GM12878 (cell line): ENCODE data around the gene CSTPP1. TPM values are rescaled to one million over a fixed set of nuclear protein-coding genes. Genes with fewer than 3 reads are reported as not detected.

Source experiments
- ATAC-seq: fragments of 200-7000 bp; cut with Tn5 transposase; 3 replicates; pipeline ENCODE4 v1.9.1; 2020; ENCODE audit warnings: mild to moderate bottlenecking, moderate library complexity
- BruUV-seq: library from RNA; stranded (reverse); fragments of 400-500 nt; replicated peaks from 2 replicates; lab custom pipeline; 2021; lab: Mats Ljungman, UMichigan
- CTCF ChIA-PET: fragments of 300-600 bp; sonication (Branson Sonifier 250); formaldehyde crosslinking; extraction: SDS; loops from one replicate; lab custom pipeline; 2021; ENCODE audit warnings: inconsistent platforms; lab: Yijun Ruan, JAX
- POLR2A ChIA-PET: fragments of 350-600 bp; formaldehyde crosslinking; extraction: SDS; loops from one replicate; lab custom pipeline; 2021; ENCODE audit warnings: inconsistent platforms; lab: Charles Lee
- RAD21 ChIA-PET: fragments of 300-600 bp; sonication (Branson Sonifier 250); formaldehyde crosslinking; loops from one replicate; lab custom pipeline; 2023; ENCODE audit warnings: antibody characterized with exemption; ENCODE audit not compliant: unreplicated experiment; lab: Charles Lee
- SMC1A ChIA-PET: fragments of 300-600 bp; sonication (Branson Sonifier 250); formaldehyde crosslinking; loops from one replicate; lab custom pipeline; 2023; ENCODE audit not compliant: unreplicated experiment, uncharacterized antibody; lab: Charles Lee
- DNase-seq: peaks from one replicate; pipeline ENCODE4 v3.0.0-alpha.2; 2011; ENCODE audit warnings: low read depth, low spot score
- FAIRE-seq: peaks from 3 replicates; lab custom pipeline; 2011; peaks lifted over from hg19 to GRCh38; lab: Jason Lieb, UNC
- H2AFZ ChIP-seq: 2 replicates; pipeline ENCODE4 v1.6.0; 2011; ENCODE audit warnings: low read depth, low read length, control low read depth; ENCODE audit not compliant: control insufficient read depth
- H3K27ac ChIP-seq: 2 replicates; pipeline ENCODE4 v1.5.1; 2011; ENCODE audit warnings: control low read depth; ENCODE audit not compliant: control insufficient read depth, insufficient read depth
- H3K27me3 ChIP-seq, 2 experiments: replicated peaks in 1 of 2; 2 replicates each; pipeline versions ENCODE4 v1.6.0 to v1.6.1; 2011; ENCODE audit warnings: low read length in 1 of 2; ENCODE audit not compliant: control insufficient read depth in 2 of 2, insufficient read depth in 2 of 2
- H3K36me3 ChIP-seq, 2 experiments: 2 replicates each; pipeline ENCODE4 v1.5.1; 2011; ENCODE audit warnings: low read length in 1 of 2; ENCODE audit not compliant: control insufficient read depth in 2 of 2, insufficient read depth in 2 of 2
- H3K4me1 ChIP-seq: 2 replicates; pipeline ENCODE4 v1.6.1; 2011; ENCODE audit warnings: mild to moderate bottlenecking, low read length, moderate library complexity, mixed read lengths; ENCODE audit not compliant: control insufficient read depth, insufficient read depth
- H3K4me2 ChIP-seq: 2 replicates; pipeline ENCODE4 v1.6.0; 2011; ENCODE audit warnings: control low read depth; ENCODE audit not compliant: control insufficient read depth, insufficient read depth
- H3K4me3 ChIP-seq: fragments of 200-600 bp; sonication (generic); 2 replicates; pipeline ENCODE4 v1.5.1; 2016
- H3K79me2 ChIP-seq: 2 replicates; pipeline ENCODE4 v1.6.0; 2011; ENCODE audit warnings: low read length; ENCODE audit not compliant: control insufficient read depth, insufficient read depth
- H3K9ac ChIP-seq: 2 replicates; pipeline ENCODE4 v1.8.0; 2011; ENCODE audit warnings: low read length, control low read depth, mixed read lengths; ENCODE audit not compliant: control insufficient read depth, insufficient read depth
- H3K9me3 ChIP-seq: replicated peaks from 3 replicates; pipeline ENCODE4 v1.5.1; 2011; ENCODE audit warnings: mild to moderate bottlenecking, low read length; ENCODE audit not compliant: control insufficient read depth, insufficient read depth
- H4K20me1 ChIP-seq: 2 replicates; pipeline ENCODE4 v1.6.0; 2011; ENCODE audit not compliant: control insufficient read depth, insufficient read depth
- ATF2 ChIP-seq: IDR thresholded peaks from 2 replicates; pipeline ENCODE4 v1.6.1; 2012; ENCODE audit warnings: low read length, inconsistent platforms
- CEBPB ChIP-seq, 2 experiments: fragments of 150-350 bp in 1 of 2; IDR thresholded peaks; 2 replicates each; pipeline ENCODE4 v1.6.1; 2012 to 2014; ENCODE audit warnings: low read depth in 2 of 2, low read length in 2 of 2, borderline replicate concordance in 1 of 2, inconsistent platforms in 1 of 2
- CTCF ChIP-seq, 3 experiments: IDR thresholded peaks in 2 of 3; conservative IDR thresholded peaks in 1 of 3; 2 replicates each; pipeline ENCODE4 v1.5.1; 2011; ENCODE audit warnings: low read depth in 3 of 3, low read length in 3 of 3, mild to moderate bottlenecking in 3 of 3, control low read depth in 2 of 3, moderate library complexity in 2 of 3, inconsistent platforms in 1 of 3, mixed read lengths in 1 of 3; ENCODE audit not compliant: control insufficient read depth in 2 of 3, insufficient read depth in 1 of 3; ENCODE audit errors: extremely low read depth in 1 of 3
- EP300 ChIP-seq, 2 experiments: fragments of 150-350 bp in 1 of 2; IDR thresholded peaks; 2 replicates each; pipeline ENCODE4 v1.6.1; 2011 to 2012; ENCODE audit warnings: low read depth in 2 of 2, low read length in 2 of 2, borderline replicate concordance in 1 of 2, improper control_type of control experiment in 1 of 2, inconsistent platforms in 1 of 2; ENCODE audit not compliant: control insufficient read depth in 1 of 2
- FOXM1 ChIP-seq: IDR thresholded peaks from 2 replicates; pipeline ENCODE4 v1.6.1; 2012; ENCODE audit warnings: low read depth, mild to moderate bottlenecking, inconsistent platforms, low read length, moderate library complexity
- IRF4 ChIP-seq: IDR thresholded peaks from 2 replicates; pipeline ENCODE4 v1.6.1; 2011; ENCODE audit warnings: low read depth, low read length
- JUND ChIP-seq: IDR thresholded peaks from 2 replicates; pipeline ENCODE4 v1.6.1; 2012; ENCODE audit warnings: low read depth, mild to moderate bottlenecking, low read length, improper control_type of control experiment, moderate library complexity
- NFIC ChIP-seq: IDR thresholded peaks from 2 replicates; pipeline ENCODE4 v1.6.1; 2012; ENCODE audit warnings: low read depth, mild to moderate bottlenecking, inconsistent platforms, low read length, moderate library complexity
- RBBP5 ChIP-seq: fragments of 200-600 bp; sonication (generic); conservative IDR thresholded peaks from 2 replicates; pipeline ENCODE4 v1.6.1; 2016
- SREBF2 ChIP-seq: IDR thresholded peaks from 2 replicates; pipeline ENCODE4 v1.6.1; 2012; ENCODE audit warnings: mild to moderate bottlenecking, low read length
- STAT1 ChIP-seq: fragments of 450-650 bp; conservative IDR thresholded peaks from 2 replicates; pipeline ENCODE4 v1.6.1; 2014; ENCODE audit warnings: antibody characterized with exemption, mild to moderate bottlenecking
- WGBS: methylation state at CpG from one replicate; pipeline ENCODE4 v1.1.6; 2016; ENCODE audit warnings: low lambda C conversion rate; ENCODE audit not compliant: insufficient replicate concordance, insufficient coverage; ENCODE audit errors: missing lambda C conversion rate; 5-methylcytosine and 5-hydroxymethylcytosine counted together
- in situ Hi-C: fragments of 300-500 bp; cut with MboI; formaldehyde crosslinking; loops from 9 replicates; pipeline ENCODE4 v1.14.3; 2018; ENCODE audit warnings: mixed read lengths
- intact Hi-C: fragments of 100-400 bp; cut with micrococcal nuclease; formaldehyde crosslinking; loops from one replicate; pipeline ENCODE4 v1.14.2; 2022; ENCODE audit not compliant: unreplicated experiment
- polyA plus RNA-seq, 11 experiments: library from polyadenylated mRNA; depleted of rRNA in 4 of 11; unstranded in 6 of 11; stranded (reverse) in 5 of 11; fragments of >200 nt; fragmentation: Nextera tagmentation in 4 of 11; fragmentation: Illumina TruSeq in 1 of 11; extraction: Ambion mirVana in 4 of 11; extraction: Trizol in 1 of 11; gene quantifications; 1 replicate in 1 of 11; 2 replicates in 10 of 11; pipeline versions ENCODE4 v1.2.1 to v1.2.3, GENCODE V29; 2011 to 2016; ENCODE audit warnings: inconsistent platforms in 2 of 11, missing spikeins in 2 of 11, low read depth in 1 of 11
- total RNA-seq, 4 experiments: library from RNA; depleted of rRNA in 3 of 4; stranded (reverse); fragments of >200 nt in 3 of 4; fragmentation: Illumina TruSeq in 1 of 4; extraction: Trizol in 1 of 4; gene quantifications; 2 replicates each; pipeline versions ENCODE4 v1.2.1 to v1.2.3, GENCODE V29; 2013 to 2021

Gene CSTPP1
- total and polyA plus RNA-seq, 10 of the 15 experiments (the other 5 are each of a cell fraction or from before 2014, with no cell fraction given): 7.1 to 23.4 (median 17.5) TPM

- in situ Hi-C loops: no loop called here
Observed at GRCh38 chr11:47136327-47136726, 199.8 kb downstream of the CSTPP1 start.

More at GRCh38 chr11:47136327-47136726, 199.8 kb downstream of the CSTPP1 start:
- ChIA-PET SMC1A (no interaction called here), POLR2A (interaction anchor here (1.6 kb wide), 1 partner anchor 11 kb away, joined by 6 read pairs; no protein-coding TSS in a partner anchor), CTCF (interaction anchor here (1.6 kb wide), 1 partner anchor 17 kb away, joined by 8 read pairs; no protein-coding TSS in a partner anchor), RAD21 (no interaction called here)
- no peak for ATAC-seq
- Histone ChIP-seq H4K20me1 (no peaks in the 10 kb centered on the region), H3K9ac (no peak overlapping the region), H3K79me2 (no peaks in the 10 kb centered on the region), H3K27me3 (no peaks in the 10 kb centered on the region), H3K9me3 (no peaks in the 10 kb centered on the region), H2AFZ (no peak overlapping the region), H3K27ac (no peak overlapping the region), H3K4me2 (no peak overlapping the region), H3K36me3 (peaks cover 0 to 3% of the 10 kb centered on the region in 2 experiments; a peak in 1 of 4 replicates), H3K4me1 (peaks cover 4% of the 10 kb centered on the region; the same call in 1 of the 2 replicates), H3K4me3 (no peak overlapping the region)
- no peak for FAIRE-seq
- DNase-seq: no peak
- no TSS peak for BruUV-seq
- 88% methylated on average over 3 of the region's 3 CpGs for WGBS
- intact Hi-C loops: no loop called here
- no peak for TF ChIP-seq EP300 (IDR thresholded peaks at IDR 0.05; ENCODE audit: borderline replicate concordance in 1 of 2, control insufficient read depth in 1 of 2, low read depth in 2 of 2, low read length in 2 of 2)
- TF ChIP-seq RBBP5: no peak
- no peak for TF ChIP-seq STAT1
- TF ChIP-seq CEBPB (IDR thresholded peaks at IDR 0.05; ENCODE audit: borderline replicate concordance in 1 of 2, low read depth in 2 of 2, low read length in 2 of 2): no peak
- no peak for TF ChIP-seq SREBF2
- TF ChIP-seq CTCF (IDR thresholded peaks at IDR 0.05 in 2 of 3, conservative IDR thresholded peaks at IDR 0.05 in 1 of 3; ENCODE audit: control insufficient read depth in 2 of 3, extremely low read depth in 1 of 3, insufficient read depth in 1 of 3, low read depth in 3 of 3, low read length in 3 of 3): no peak
- no peak for TF ChIP-seq NFIC
- TF ChIP-seq ATF2: no peak
- TF ChIP-seq JUND: no peak
- no peak for TF ChIP-seq IRF4
- no peak for TF ChIP-seq FOXM1
